Endothelial cell of umbilical vein (primary cell): ENCODE measurements around the gene ATP13A4. TPM values are rescaled to one million over a fixed set of nuclear protein-coding genes. Genes with fewer than 3 reads are reported as not detected.

ENCODE experiments used
- BruUV-seq: library from RNA; stranded (reverse); fragments of 400-500 nt; replicated peaks from 2 replicates; lab custom pipeline; 2021; lab: Mats Ljungman, UMichigan
- CTCF ChIA-PET: fragments of 300-600, 350-600 bp; sonication (Branson Sonifier 250); formaldehyde crosslinking; loops from one replicate; lab custom pipeline; 2021; ENCODE audit warnings: antibody characterized with exemption, inconsistent platforms; lab: Charles Lee
- POLR2A ChIA-PET: fragments of 300-600, 350-600 bp; sonication (Branson Sonifier 250); formaldehyde crosslinking; loops from one replicate; lab custom pipeline; 2021; ENCODE audit warnings: antibody characterized with exemption, inconsistent platforms; lab: Charles Lee
- DNase-seq: peaks from one replicate; pipeline ENCODE4 v3.0.0-alpha.2; 2011; ENCODE audit warnings: low read depth, low spot score
- FAIRE-seq: peaks from 2 replicates; lab custom pipeline; 2011; peaks lifted over from hg19 to GRCh38; lab: Jason Lieb, UNC
- H2AFZ ChIP-seq: 2 replicates; pipeline ENCODE4 v1.6.0; 2012; ENCODE audit warnings: low read depth, low read length, control low read depth, inconsistent platforms
- H3K27ac ChIP-seq: 2 replicates; pipeline ENCODE4 v1.5.1; 2011; ENCODE audit warnings: low read depth, mild to moderate bottlenecking, control low read depth, low read length, moderate library complexity; ENCODE audit not compliant: insufficient read depth
- H3K27me3 ChIP-seq, 2 experiments: 2 replicates each; pipeline versions ENCODE4 v1.6.0 to v1.6.1; 2011; ENCODE audit warnings: low read length in 2 of 2, mixed read lengths in 1 of 2; ENCODE audit not compliant: control insufficient read depth in 2 of 2, insufficient read depth in 2 of 2
- H3K36me3 ChIP-seq, 2 experiments: 2 replicates in 1 of 2; 3 replicates in 1 of 2; pipeline ENCODE4 v1.5.1; 2011; ENCODE audit warnings: low read length in 2 of 2, mild to moderate bottlenecking in 1 of 2, moderate library complexity in 1 of 2; ENCODE audit not compliant: control insufficient read depth in 2 of 2, insufficient read depth in 2 of 2; ENCODE audit errors: extremely low read depth in 1 of 2
- H3K4me1 ChIP-seq: 3 replicates; pipeline ENCODE4 v1.5.1; 2011; ENCODE audit warnings: mild to moderate bottlenecking, low read length; ENCODE audit not compliant: control insufficient read depth, insufficient read depth; ENCODE audit errors: extremely low read depth
- H3K4me2 ChIP-seq: 2 replicates; pipeline ENCODE4 v1.6.1; 2011; ENCODE audit warnings: low read length, control low read depth, mixed read lengths; ENCODE audit not compliant: insufficient read depth
- H3K4me3 ChIP-seq, 3 experiments: fragments of 200-600 bp in 1 of 3; sonication (generic), shearing (Covaris generic) in 1 of 3; replicated peaks in 1 of 3; 2 replicates each; pipeline ENCODE4 v1.5.1; 2011 to 2016; ENCODE audit warnings: control low read depth in 3 of 3, low read length in 3 of 3, mild to moderate bottlenecking in 2 of 3, inconsistent platforms in 1 of 3, low read depth in 1 of 3, moderate library complexity in 1 of 3; ENCODE audit not compliant: insufficient read depth in 1 of 3
- H3K79me2 ChIP-seq: 2 replicates; pipeline ENCODE4 v1.6.0; 2012; ENCODE audit warnings: low read length, inconsistent platforms; ENCODE audit not compliant: control insufficient read depth, insufficient read depth
- H3K9ac ChIP-seq: replicated peaks from 2 replicates; pipeline ENCODE3; 2011; ENCODE audit warnings: low read length, control low read depth; ENCODE audit not compliant: insufficient read depth; ENCODE audit errors: extremely low read depth
- H3K9me1 ChIP-seq: replicated peaks from 3 replicates; pipeline ENCODE4 v1.6.0; 2011; ENCODE audit warnings: mild to moderate bottlenecking, low read length; ENCODE audit not compliant: control insufficient read depth, insufficient read depth; ENCODE audit errors: extremely low read depth
- H3K9me3 ChIP-seq: replicated peaks from 2 replicates; pipeline ENCODE4 v1.5.1; 2012; ENCODE audit warnings: low read length, inconsistent platforms; ENCODE audit not compliant: control insufficient read depth, insufficient read depth
- H4K20me1 ChIP-seq: replicated peaks from 2 replicates; pipeline ENCODE3; 2011; ENCODE audit warnings: mild to moderate bottlenecking, low read length; ENCODE audit not compliant: control insufficient read depth, insufficient read depth; ENCODE audit errors: extremely low read depth
- EZH2 ChIP-seq: IDR thresholded peaks from 2 replicates; pipeline ENCODE4 v1.6.1; 2012; ENCODE audit warnings: borderline replicate concordance, low read depth, mild to moderate bottlenecking, moderate library complexity, low read length, inconsistent platforms; ENCODE audit not compliant: severe bottlenecking
- FOS ChIP-seq: IDR thresholded peaks from 2 replicates; pipeline ENCODE4 v1.6.1; 2011; ENCODE audit warnings: mild to moderate bottlenecking, low read length, moderate library complexity, borderline replicate concordance; ENCODE audit not compliant: insufficient read depth
- GATA2 ChIP-seq: IDR thresholded peaks from 2 replicates; pipeline ENCODE4 v1.7.0; 2011; ENCODE audit warnings: low read depth, mild to moderate bottlenecking, moderate library complexity, mixed read lengths, low read length; ENCODE audit not compliant: insufficient read length, insufficient read depth
- JUN ChIP-seq: IDR thresholded peaks from 2 replicates; pipeline ENCODE4 v1.6.1; 2011; ENCODE audit warnings: borderline replicate concordance, low read depth; ENCODE audit not compliant: insufficient read length, insufficient read depth
- MYC ChIP-seq: IDR thresholded peaks from one replicate; pipeline ENCODE4 v1.6.1; 2011; ENCODE audit warnings: mild to moderate bottlenecking, low read depth, low read length
- POLR2A ChIP-seq: IDR thresholded peaks from 2 replicates; pipeline ENCODE4 v1.6.1; 2012; ENCODE audit warnings: low read depth, mild to moderate bottlenecking, control low read depth, low read length
- POLR2AphosphoS5 ChIP-seq: IDR thresholded peaks from 2 replicates; pipeline ENCODE4 v1.6.1; 2012; ENCODE audit warnings: low read depth, mild to moderate bottlenecking, control low read depth, low read length, moderate library complexity; ENCODE audit not compliant: insufficient read depth
- dilution Hi-C: fragments of 300-500 bp; cut with MboI; formaldehyde crosslinking; loops from one replicate; pipeline ENCODE4 v1.15.0; 2019; ENCODE audit warnings: low sequenced_read_pairs; ENCODE audit not compliant: extremely low pct_ligation_motif_present
- intact Hi-C: fragments of 100-400 bp; cut with micrococcal nuclease; formaldehyde crosslinking; loops from one replicate; pipeline ENCODE4 v1.10.0; 2022
- polyA plus RNA-seq, 4 experiments: library from polyadenylated mRNA; depleted of rRNA in 3 of 4; stranded (reverse) in 3 of 4; unstranded in 1 of 4; fragments of >200 nt; gene quantifications; 2 replicates each; pipeline versions ENCODE4 v1.2.1 to v1.2.3, GENCODE V29; 2011 to 2012; ENCODE audit warnings: missing spikeins in 1 of 4
- total RNA-seq: library from RNA; stranded (reverse); gene quantifications from 2 replicates; pipeline ENCODE4 v1.2.3, GENCODE V29; 2021
- TF ChIP-seq, protein P1 (sequence below), 2 donors: IDR thresholded peaks; 1 replicate in 1 of 2; 2 replicates in 1 of 2; pipeline ENCODE4 v1.5.1; 2011; ENCODE audit warnings: low read length in 2 of 2, mild to moderate bottlenecking in 2 of 2, moderate library complexity in 2 of 2, control low read depth in 1 of 2, inconsistent platforms in 1 of 2, low read depth in 1 of 2; ENCODE audit not compliant: insufficient read depth in 1 of 2; ENCODE audit errors: extremely low read depth in 1 of 2
- TF ChIP-seq, protein P2 (sequence below): IDR thresholded peaks from 2 replicates; pipeline ENCODE4 v1.6.1; 2011; ENCODE audit not compliant: insufficient read depth, insufficient read length

Gene ATP13A4
- total and polyA plus RNA-seq, 2 donors (not counting 3 experiments of a cell fraction or from before 2014, with no cell fraction given) = not detected

DNA sequence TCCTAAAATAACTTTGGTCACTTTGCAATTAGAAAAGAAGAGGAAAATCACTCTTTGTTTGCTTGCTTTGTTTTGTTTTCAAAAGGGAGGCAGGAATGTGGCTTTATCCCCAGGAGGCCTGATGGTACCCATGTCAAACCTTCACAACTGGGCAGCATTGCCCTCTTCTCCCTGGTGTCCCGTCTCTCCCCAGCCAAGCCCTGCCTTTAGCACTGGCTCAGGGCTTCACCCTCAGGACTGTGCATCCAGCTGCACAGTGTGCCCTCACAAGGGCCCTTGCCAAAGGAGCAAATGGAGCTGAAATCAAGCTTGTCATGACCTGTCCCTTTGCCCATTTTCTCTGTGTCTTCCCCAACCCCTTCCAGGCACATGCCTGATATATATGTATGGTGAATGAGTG lies 147.0 kb downstream of the ATP13A4 start:
- no TSS peak for BruUV-seq
- H3K27me3 ChIP-seq = no peaks in the 10 kb centered on the region
- TF ChIP-seq, protein P1, sequence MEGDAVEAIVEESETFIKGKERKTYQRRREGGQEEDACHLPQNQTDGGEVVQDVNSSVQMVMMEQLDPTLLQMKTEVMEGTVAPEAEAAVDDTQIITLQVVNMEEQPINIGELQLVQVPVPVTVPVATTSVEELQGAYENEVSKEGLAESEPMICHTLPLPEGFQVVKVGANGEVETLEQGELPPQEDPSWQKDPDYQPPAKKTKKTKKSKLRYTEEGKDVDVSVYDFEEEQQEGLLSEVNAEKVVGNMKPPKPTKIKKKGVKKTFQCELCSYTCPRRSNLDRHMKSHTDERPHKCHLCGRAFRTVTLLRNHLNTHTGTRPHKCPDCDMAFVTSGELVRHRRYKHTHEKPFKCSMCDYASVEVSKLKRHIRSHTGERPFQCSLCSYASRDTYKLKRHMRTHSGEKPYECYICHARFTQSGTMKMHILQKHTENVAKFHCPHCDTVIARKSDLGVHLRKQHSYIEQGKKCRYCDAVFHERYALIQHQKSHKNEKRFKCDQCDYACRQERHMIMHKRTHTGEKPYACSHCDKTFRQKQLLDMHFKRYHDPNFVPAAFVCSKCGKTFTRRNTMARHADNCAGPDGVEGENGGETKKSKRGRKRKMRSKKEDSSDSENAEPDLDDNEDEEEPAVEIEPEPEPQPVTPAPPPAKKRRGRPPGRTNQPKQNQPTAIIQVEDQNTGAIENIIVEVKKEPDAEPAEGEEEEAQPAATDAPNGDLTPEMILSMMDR (IDR thresholded peaks at IDR 0.05; ENCODE audit: extremely low read depth in 1 of 2, insufficient read depth in 1 of 2, low read depth in 1 of 2, low read length in 2 of 2) = no peak
- TF ChIP-seq MYC (no peak), EZH2 (no peak), POLR2AphosphoS5 (no peak), FOS (no peak), GATA2 (no peak), POLR2A (no peak), JUN (no peak)
- TF ChIP-seq, protein P2, sequence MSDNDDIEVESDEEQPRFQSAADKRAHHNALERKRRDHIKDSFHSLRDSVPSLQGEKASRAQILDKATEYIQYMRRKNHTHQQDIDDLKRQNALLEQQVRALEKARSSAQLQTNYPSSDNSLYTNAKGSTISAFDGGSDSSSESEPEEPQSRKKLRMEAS = no peak
- no peak for DNase-seq
- ChIA-PET POLR2A (no interaction called here), CTCF (no interaction called here)
- no peaks in the 10 kb centered on the region for H3K9me1 ChIP-seq
- no peaks in the 10 kb centered on the region for H3K79me2 ChIP-seq
- H3K36me3 ChIP-seq = no peaks in the 10 kb centered on the region
- H3K4me1 ChIP-seq = no peaks in the 10 kb centered on the region
- FAIRE-seq = no peak
- no peak overlapping the region for H3K4me2 ChIP-seq
- no peak overlapping the region for H3K27ac ChIP-seq
- no peak overlapping the region for H3K9ac ChIP-seq
- no peaks in the 10 kb centered on the region for H3K9me3 ChIP-seq
- dilution Hi-C loops (no loop called here), intact Hi-C loops (no loop called here)
- no peaks in the 10 kb centered on the region for H4K20me1 ChIP-seq
- no peak overlapping the region for H3K4me3 ChIP-seq
- no peak overlapping the region for H2AFZ ChIP-seq
